Panc1 (cell line): Measurements from ENCODE around the gene RNASET2.

Experiments used
- CTCF ChIP-seq: fragments of 450-650 bp; IDR thresholded peaks from 2 replicates; pipeline ENCODE4 v1.5.1; 2017; ENCODE audit warnings: mild to moderate bottlenecking
- POLR2AphosphoS5 ChIP-seq: IDR thresholded peaks from 2 replicates; pipeline ENCODE4 v1.6.1; 2012; ENCODE audit warnings: mild to moderate bottlenecking, low read depth, low read length, moderate library complexity
- SIN3A ChIP-seq: IDR thresholded peaks from 2 replicates; pipeline ENCODE4 v1.6.1; 2012; ENCODE audit warnings: low read depth, mild to moderate bottlenecking, low read length, moderate library complexity, borderline replicate concordance; ENCODE audit not compliant: insufficient read depth
- TCF7L2 ChIP-seq: IDR thresholded peaks from 2 replicates; pipeline ENCODE4 v1.6.1; 2011; ENCODE audit warnings: mild to moderate bottlenecking, low read depth, low read length, inconsistent platforms

GRCh38 chr6:166997768-166998255 is 41.5 kb upstream of the RNASET2 start:
- TF ChIP-seq POLR2AphosphoS5 (no peak), TCF7L2 (no peak), CTCF (peak; percentile 72), SIN3A (0 out of 2 replicates have a peak, but pooled peaks have one; percentile 52)
